ENCODE data around the gene SELPLG. TPM values are rescaled to one million over a fixed set of nuclear protein-coding genes. Genes with fewer than 3 reads are reported as not detected.

Gene SELPLG
- total and polyA plus RNA-seq, 3 experiments from 2014 or later, result 37.0 to 760 (median 37.7) TPM

DNA sequence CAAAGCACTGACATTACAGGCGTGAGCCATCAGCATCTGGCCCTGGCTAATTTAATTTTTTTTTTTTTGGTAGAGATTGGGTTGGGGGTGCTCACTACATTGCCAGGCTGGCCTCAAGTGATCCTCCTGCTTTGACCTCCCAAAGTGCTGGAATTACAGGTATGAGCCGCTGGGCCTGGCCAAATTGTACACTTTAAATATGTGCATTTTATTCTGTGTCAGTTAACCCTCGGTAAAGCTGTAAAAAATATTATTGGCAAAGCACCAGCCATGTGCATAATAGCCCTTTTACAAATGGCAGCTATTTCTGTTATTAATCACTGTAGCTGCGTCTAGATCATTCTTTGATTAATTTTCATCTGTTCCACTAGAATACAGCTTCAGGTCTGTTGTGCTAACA lies 47.8 kb downstream of the SELPLG start:
- H3K36me3 ChIP-seq (ENCODE audit: insufficient read depth, low read length), result no peaks in the 10 kb centered on the region
- H3K4me1 ChIP-seq (ENCODE audit: insufficient read depth, low read length), result no peaks in the 10 kb centered on the region
- no peaks in the 10 kb centered on the region for H3K9me3 ChIP-seq (ENCODE audit: low read length)
- no peak overlapping the region for H3K27ac ChIP-seq (ENCODE audit: low read depth, low read length)
- Mint-ChIP-seq H3K36me3 (no peaks in the 10 kb centered on the region), H3K9me3 (no peaks in the 10 kb centered on the region), H3K27ac (no peak overlapping the region), H3K4me3 (no peak overlapping the region), H3K27me3 (peaks cover 0 to 2% of the 10 kb centered on the region in 2 donors), H3K4me1 (no peaks in the 10 kb centered on the region)
- no peak for DNase-seq
- ChIA-PET POLR2A (no interaction called here), CTCF (no interaction called here)
- H3K27me3 ChIP-seq (ENCODE audit: insufficient read depth, low read length, poor library complexity, severe bottlenecking), result no peaks in the 10 kb centered on the region
- H3K4me3 ChIP-seq (ENCODE audit: low read length), result no peak overlapping the region

GRCh38 chr12:108584456-108585065 lies 49.1 kb downstream of the SELPLG start:
- ChIA-PET CTCF (no interaction called here), POLR2A (no interaction called here)
- peaks cover 0 to 2% (median 0%) of the 10 kb centered on the region in 3 donors for H3K4me1 Mint-ChIP-seq

DNA sequence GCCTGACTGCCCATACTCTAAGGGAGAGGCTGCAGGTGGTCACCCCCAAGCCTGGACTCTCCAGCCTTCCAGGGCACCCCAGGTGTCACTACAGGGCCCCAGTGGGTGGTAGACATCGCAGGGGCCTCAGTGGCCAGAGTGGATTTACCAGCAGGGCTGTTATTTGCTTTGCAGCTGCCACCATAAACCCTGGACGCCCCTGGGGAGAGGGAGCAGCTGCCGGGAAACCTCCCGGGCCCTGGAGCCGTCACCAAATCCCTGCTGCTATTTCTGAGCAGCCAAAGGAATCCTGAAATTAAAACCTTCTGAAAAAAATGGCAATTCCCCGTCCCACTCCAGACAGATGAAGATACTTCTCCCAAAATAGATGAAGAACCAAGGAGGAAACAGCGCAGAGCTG lies 49.7 kb downstream of the SELPLG start:
- H3K9me3 ChIP-seq (ENCODE audit: low read length), result no peaks in the 10 kb centered on the region
- H3K27me3 ChIP-seq (ENCODE audit: insufficient read depth, low read length, poor library complexity, severe bottlenecking), result no peaks in the 10 kb centered on the region
- H3K36me3 ChIP-seq (ENCODE audit: insufficient read depth, low read length), result no peaks in the 10 kb centered on the region
- H3K4me1 ChIP-seq (ENCODE audit: insufficient read depth, low read length), result no peaks in the 10 kb centered on the region
- Mint-ChIP-seq H3K36me3 (no peaks in the 10 kb centered on the region), H3K27me3 (peaks cover 0 to 2% of the 10 kb centered on the region in 2 donors), H3K27ac (no peak overlapping the region), H3K4me3 (no peak overlapping the region), H3K9me3 (peaks cover 0 to 2% (median 0%) of the 10 kb centered on the region in 5 donors), H3K4me1 (peaks cover 1 to 7% (median 6%) of the 10 kb centered on the region in 3 donors)
- no peak overlapping the region for H3K27ac ChIP-seq (ENCODE audit: low read depth, low read length)
- ChIA-PET CTCF (no interaction called here), POLR2A (no interaction called here)
- no peak overlapping the region for H3K4me3 ChIP-seq (ENCODE audit: low read length)
- DNase-seq, result no peak

More at GRCh38 chr12:108584456-108585065, 49.1 kb downstream of the SELPLG start:
- H3K27ac Mint-ChIP-seq, result no peak overlapping the region
- H3K4me3 Mint-ChIP-seq, result no peak overlapping the region
- H3K9me3 Mint-ChIP-seq, result no peaks in the 10 kb centered on the region
- no peaks in the 10 kb centered on the region for H3K9me3 ChIP-seq (ENCODE audit: low read length)
- no peak for DNase-seq
- no peak overlapping the region for H3K4me3 ChIP-seq (ENCODE audit: low read length)
- no peaks in the 10 kb centered on the region for H3K36me3 Mint-ChIP-seq
- no peak overlapping the region for H3K27ac ChIP-seq (ENCODE audit: low read depth, low read length)
- no peaks in the 10 kb centered on the region for H3K36me3 ChIP-seq (ENCODE audit: insufficient read depth, low read length)
- no peaks in the 10 kb centered on the region for H3K4me1 ChIP-seq (ENCODE audit: insufficient read depth, low read length)
- H3K27me3 ChIP-seq (ENCODE audit: insufficient read depth, low read length, poor library complexity, severe bottlenecking), result no peaks in the 10 kb centered on the region
- H3K27me3 Mint-ChIP-seq, result peaks cover 0 to 2% of the 10 kb centered on the region in 2 donors

DNA sequence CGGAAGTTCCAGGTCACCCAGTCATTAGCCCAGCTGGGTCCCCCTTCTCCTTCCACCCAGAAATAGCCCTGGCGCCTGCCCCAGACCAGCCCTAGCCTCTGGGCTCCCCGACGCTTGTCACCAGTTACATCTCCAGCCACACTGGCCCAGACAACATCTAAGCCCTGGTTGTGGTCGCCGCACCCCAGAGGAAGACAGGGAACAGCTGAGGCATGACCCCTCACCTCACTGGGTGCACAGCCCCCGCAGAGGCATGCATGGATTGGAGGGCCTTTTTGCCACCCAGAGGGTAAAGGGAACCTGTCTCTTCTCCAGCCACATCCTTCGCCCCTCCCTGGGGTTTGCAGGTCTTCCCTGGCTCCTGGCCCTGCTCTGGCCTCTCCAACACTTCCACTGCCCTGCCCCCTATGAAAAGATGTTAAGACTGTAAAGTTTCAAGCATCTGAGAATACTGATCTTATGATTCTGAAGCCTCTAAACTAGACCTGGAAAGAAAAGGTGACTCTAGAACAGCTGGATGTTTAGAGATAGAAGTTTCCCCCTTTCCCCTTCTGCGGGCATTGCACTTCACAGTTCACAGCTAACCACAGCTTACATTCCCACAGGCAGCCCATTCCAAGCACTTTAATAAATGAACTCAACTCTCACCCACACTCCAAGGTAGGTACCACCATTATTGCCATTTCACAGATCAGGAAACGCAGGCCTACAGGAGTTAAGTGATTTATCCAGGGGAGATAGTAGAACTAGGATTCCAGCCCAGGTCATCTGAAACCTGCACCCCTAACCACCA lies 50.5 kb downstream of the SELPLG start:
- H3K27ac ChIP-seq (ENCODE audit: low read depth, low read length), result no peak overlapping the region
- Mint-ChIP-seq H3K36me3 (no peaks in the 10 kb centered on the region), H3K27ac (peak overlapping the region in 1 of 8 donors; percentile 38)

GRCh38 chr12:108582509-108582908 lies 51.2 kb downstream of the SELPLG start:
- ChIA-PET POLR2A (no interaction called here), CTCF (no interaction called here)
- Histone ChIP-seq H3K27ac (ENCODE audit: low read depth, low read length) (no peak overlapping the region), H3K27me3 (ENCODE audit: insufficient read depth, low read length, poor library complexity, severe bottlenecking) (no peaks in the 10 kb centered on the region), H3K4me1 (ENCODE audit: insufficient read depth, low read length) (no peaks in the 10 kb centered on the region), H3K9me3 (ENCODE audit: low read length) (no peaks in the 10 kb centered on the region), H3K36me3 (ENCODE audit: insufficient read depth, low read length) (no peaks in the 10 kb centered on the region), H3K4me3 (ENCODE audit: low read length) (no peak overlapping the region)
- Mint-ChIP-seq H3K36me3 (no peaks in the 10 kb centered on the region), H3K27ac (no peak overlapping the region), H3K27me3 (no peaks in the 10 kb centered on the region), H3K4me1 (peaks cover 3 to 12% (median 7%) of the 10 kb centered on the region in 3 donors), H3K9me3 (peaks cover 0 to 4% (median 2%) of the 10 kb centered on the region in 5 donors), H3K4me3 (no peak overlapping the region)
- peak in 1 of 5 donors; percentile 32 for DNase-seq

More for the DNA sequence above, 50.5 kb downstream of the SELPLG start:
- Histone ChIP-seq H3K36me3 (ENCODE audit: insufficient read depth, low read length) (no peaks in the 10 kb centered on the region), H3K4me3 (ENCODE audit: low read length) (no peak overlapping the region), H3K4me1 (ENCODE audit: insufficient read depth, low read length) (no peaks in the 10 kb centered on the region), H3K9me3 (ENCODE audit: low read length) (no peaks in the 10 kb centered on the region), H3K27me3 (ENCODE audit: insufficient read depth, low read length, poor library complexity, severe bottlenecking) (no peaks in the 10 kb centered on the region)
- DNase-seq, result peak in 1 of 5 donors; percentile 35
- Mint-ChIP-seq H3K4me1 (peaks cover 3 to 12% (median 7%) of the 10 kb centered on the region in 3 donors), H3K27me3 (no peaks in the 10 kb centered on the region), H3K9me3 (peaks cover 0 to 4% (median 2%) of the 10 kb centered on the region in 5 donors), H3K4me3 (no peak overlapping the region)
- POLR2A ChIA-PET, result no interaction called here
- CTCF ChIA-PET, result no interaction called here

GRCh38 chr12:108581311-108582227 lies 52.1 kb downstream of the SELPLG start:
- Mint-ChIP-seq H3K36me3 (no peaks in the 10 kb centered on the region), H3K4me1 (peaks cover 4 to 12% (median 7%) of the 10 kb centered on the region in 3 donors), H3K9me3 (peaks cover 0 to 4% (median 2%) of the 10 kb centered on the region in 5 donors), H3K27me3 (no peaks in the 10 kb centered on the region), H3K4me3 (no peak overlapping the region), H3K27ac (no peak overlapping the region)
- Histone ChIP-seq H3K27me3 (ENCODE audit: insufficient read depth, low read length, poor library complexity, severe bottlenecking) (no peaks in the 10 kb centered on the region), H3K4me3 (ENCODE audit: low read length) (no peak overlapping the region), H3K27ac (ENCODE audit: low read depth, low read length) (no peak overlapping the region), H3K9me3 (ENCODE audit: low read length) (no peaks in the 10 kb centered on the region), H3K4me1 (ENCODE audit: insufficient read depth, low read length) (peaks cover under 1% of the 10 kb centered on the region), H3K36me3 (ENCODE audit: insufficient read depth, low read length) (no peaks in the 10 kb centered on the region)
- ChIA-PET POLR2A (no interaction called here), CTCF (no interaction called here)
- no peak for DNase-seq

DNA sequence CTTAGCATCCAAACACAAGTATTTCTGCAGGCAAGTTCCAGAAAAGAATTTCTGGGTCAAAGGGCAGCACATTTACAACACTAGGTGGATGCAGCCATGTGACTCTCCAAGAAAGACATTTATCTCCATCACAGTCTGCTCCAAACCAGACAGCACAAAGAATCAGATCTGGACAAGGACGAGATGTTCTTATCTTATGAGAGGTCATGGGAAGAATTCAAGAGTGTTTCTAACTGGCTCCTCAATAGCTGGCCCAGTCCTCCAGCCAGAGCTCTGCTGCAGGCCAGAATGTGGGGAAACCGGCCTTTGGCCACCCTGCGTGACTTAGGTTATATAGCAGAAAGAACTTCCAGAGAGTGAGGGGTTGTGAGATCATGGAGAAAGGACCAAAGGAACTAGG lies 53.2 kb downstream of the SELPLG start:
- H3K4me3 Mint-ChIP-seq, result no peak overlapping the region
- DNase-seq, result no peak
- no peaks in the 10 kb centered on the region for H3K27me3 Mint-ChIP-seq
- no peaks in the 10 kb centered on the region for H3K27me3 ChIP-seq (ENCODE audit: insufficient read depth, low read length, poor library complexity, severe bottlenecking)
- H3K27ac ChIP-seq (ENCODE audit: low read depth, low read length), result no peak overlapping the region
- no peaks in the 10 kb centered on the region for H3K9me3 ChIP-seq (ENCODE audit: low read length)
- no peaks in the 10 kb centered on the region for H3K36me3 ChIP-seq (ENCODE audit: insufficient read depth, low read length)
- peaks cover 6% of the 10 kb centered on the region for H3K4me1 ChIP-seq (ENCODE audit: insufficient read depth, low read length)
- ChIA-PET POLR2A (no interaction called here), CTCF (no interaction called here)
- peaks cover 4 to 17% (median 8%) of the 10 kb centered on the region in 3 donors for H3K4me1 Mint-ChIP-seq
- H3K4me3 ChIP-seq (ENCODE audit: low read length), result no peak overlapping the region
- H3K27ac Mint-ChIP-seq, result peak overlapping the region in 2 of 8 donors; percentile 17 to 58
- H3K9me3 Mint-ChIP-seq, result peaks cover 0 to 4% (median 2%) of the 10 kb centered on the region in 5 donors
- no peaks in the 10 kb centered on the region for H3K36me3 Mint-ChIP-seq

Data from CD8-positive, alpha-beta memory T cell (primary cell).